Liver (tissue), 9 donors: ENCODE results near the gene FGD2. TPM values are rescaled to one million over a fixed set of nuclear protein-coding genes. Genes with fewer than 3 reads are reported as not detected.

ENCODE experiments used
- DNase-seq: peaks from one replicate; pipeline ENCODE4 v3.0.0-alpha.2; 2017; ENCODE audit warnings: low spot score
- H3K27ac ChIP-seq, 2 donors: one replicate each; pipeline ENCODE4 v1.7.0; 2013; ENCODE audit warnings: inconsistent platforms in 2 of 2, low read length in 2 of 2, control low read depth in 1 of 2, low read depth in 1 of 2, mild to moderate bottlenecking in 1 of 2
- H3K27me3 ChIP-seq, 4 donors: one replicate each; pipeline versions ENCODE4 v1.6.1 to v1.7.0; 2013; ENCODE audit warnings: low read length in 3 of 4, inconsistent platforms in 1 of 4, mild to moderate bottlenecking in 1 of 4, moderate library complexity in 1 of 4; ENCODE audit not compliant: control insufficient read depth in 4 of 4, insufficient read depth in 4 of 4
- H3K36me3 ChIP-seq, 4 donors: one replicate each; pipeline versions ENCODE4 v1.6.1 to v1.7.0; 2013; ENCODE audit warnings: low read length in 3 of 4, mild to moderate bottlenecking in 3 of 4, low read depth in 1 of 4, moderate library complexity in 1 of 4; ENCODE audit not compliant: control insufficient read depth in 4 of 4, insufficient read depth in 3 of 4
- H3K4me1 ChIP-seq, 4 donors: one replicate each; pipeline versions ENCODE4 v1.6.1 to v1.7.0; 2013; ENCODE audit warnings: low read length in 3 of 4, mild to moderate bottlenecking in 3 of 4, moderate library complexity in 1 of 4; ENCODE audit not compliant: control insufficient read depth in 4 of 4, insufficient read depth in 4 of 4
- H3K4me3 ChIP-seq, 3 donors: one replicate each; pipeline versions ENCODE4 v1.6.1 to v1.7.0; 2013; ENCODE audit warnings: low read length in 3 of 3, control low read depth in 1 of 3, low read depth in 1 of 3, mild to moderate bottlenecking in 1 of 3
- H3K9ac ChIP-seq, 2 donors: one replicate each; pipeline ENCODE4 v1.7.0; 2013; ENCODE audit warnings: low read length in 2 of 2, mild to moderate bottlenecking in 2 of 2, moderate library complexity in 2 of 2, control low read depth in 1 of 2, low read depth in 1 of 2
- H3K9me3 ChIP-seq, 4 donors: one replicate each; pipeline versions ENCODE4 v1.6.1 to v1.7.0; 2013; ENCODE audit warnings: low read length in 3 of 4; ENCODE audit not compliant: control insufficient read depth in 4 of 4
- EGR1 ChIP-seq, 2 donors: IDR thresholded peaks; 2 replicates each; pipeline ENCODE4 v1.6.1; 2016 to 2018; ENCODE audit warnings: antibody characterized with exemption in 2 of 2, low read depth in 2 of 2
- FOXA1 ChIP-seq: IDR thresholded peaks from 2 replicates; pipeline ENCODE4 v1.6.1; 2016; ENCODE audit warnings: antibody characterized with exemption
- GABPA ChIP-seq, 2 donors: IDR thresholded peaks in 1 of 2; conservative IDR thresholded peaks in 1 of 2; 2 replicates each; pipeline ENCODE4 v1.6.1; 2016; ENCODE audit warnings: antibody characterized with exemption in 2 of 2, mild to moderate bottlenecking in 1 of 2, moderate library complexity in 1 of 2
- HNF4A ChIP-seq, 2 donors: conservative IDR thresholded peaks; 2 replicates each; pipeline ENCODE4 v1.6.1; 2016; ENCODE audit warnings: antibody characterized with exemption in 2 of 2, mild to moderate bottlenecking in 2 of 2
- JUND ChIP-seq, 2 donors: IDR thresholded peaks; 2 replicates each; pipeline ENCODE4 v1.6.1; 2016; ENCODE audit warnings: antibody characterized with exemption in 2 of 2
- NR2F2 ChIP-seq: IDR thresholded peaks from 2 replicates; pipeline ENCODE4 v1.6.1; 2016; ENCODE audit warnings: antibody characterized with exemption
- RAD21 ChIP-seq, 2 donors: IDR thresholded peaks; 2 replicates each; pipeline ENCODE4 v1.6.1; 2016; ENCODE audit warnings: antibody characterized with exemption in 2 of 2, mild to moderate bottlenecking in 2 of 2
- SP1 ChIP-seq: IDR thresholded peaks from 2 replicates; pipeline ENCODE4 v1.6.1; 2018; ENCODE audit warnings: antibody characterized with exemption, mild to moderate bottlenecking
- TAF1 ChIP-seq: conservative IDR thresholded peaks from 2 replicates; pipeline ENCODE4 v1.6.1; 2016; ENCODE audit warnings: antibody characterized with exemption, mild to moderate bottlenecking
- YY1 ChIP-seq: IDR thresholded peaks from 2 replicates; pipeline ENCODE4 v1.6.1; 2016; ENCODE audit warnings: antibody characterized with exemption, mild to moderate bottlenecking
- WGBS: extraction: QIAGEN DNeasy Blood & Tissue Kit; methylation state at CpG from one replicate; pipeline ENCODE4 v1.1.7; 2013; 5-methylcytosine and 5-hydroxymethylcytosine counted together
- polyA plus RNA-seq, 2 donors: library from polyadenylated mRNA; stranded (reverse) in 1 of 2; unstranded in 1 of 2; fragments of 200-250 nt in 1 of 2; fragments of >200 nt in 1 of 2; fragmentation: Nextera tagmentation in 1 of 2; extraction: Ambion mirVana in 1 of 2; gene quantifications; one replicate each; pipeline versions ENCODE4 v1.2.1 to v1.2.3, GENCODE V29; 2013 to 2015
- total RNA-seq, 2 donors: library from RNA; depleted of rRNA; stranded (reverse); fragments of >200 nt; gene quantifications; one replicate each; pipeline ENCODE4 v1.2.3, GENCODE V29; 2014
- TF ChIP-seq, protein P1 (sequence below): IDR thresholded peaks from 2 replicates; pipeline ENCODE4 v1.6.1; 2016; ENCODE audit warnings: antibody characterized with exemption
- TF ChIP-seq, protein P2 (sequence below): IDR thresholded peaks from 2 replicates; pipeline ENCODE4 v1.6.1; 2016; ENCODE audit warnings: antibody characterized with exemption
- TF ChIP-seq, protein P3 (sequence below): fragments of 150-350 bp; IDR thresholded peaks from 2 replicates; pipeline ENCODE4 v1.5.1; 2017; ENCODE audit warnings: improper control_type of control experiment, low read depth, low read length; ENCODE audit not compliant: missing input control
- TF ChIP-seq, protein P4 (sequence below): IDR thresholded peaks from 2 replicates; pipeline ENCODE4 v1.6.1; 2016; ENCODE audit warnings: antibody characterized with exemption
- TF ChIP-seq, protein P5 (sequence below): IDR thresholded peaks from 2 replicates; pipeline ENCODE4 v1.6.1; 2016; ENCODE audit warnings: antibody characterized with exemption, mild to moderate bottlenecking
- donor health status: healthy.
- donor health status: healthy.
- donor health status: healthy.
- donor health status: healthy.
- donor health status: healthy.

Gene FGD2
- total and polyA plus RNA-seq, 4 donors, result 4.6 to 24.4 (median 9.1) TPM

DNA sequence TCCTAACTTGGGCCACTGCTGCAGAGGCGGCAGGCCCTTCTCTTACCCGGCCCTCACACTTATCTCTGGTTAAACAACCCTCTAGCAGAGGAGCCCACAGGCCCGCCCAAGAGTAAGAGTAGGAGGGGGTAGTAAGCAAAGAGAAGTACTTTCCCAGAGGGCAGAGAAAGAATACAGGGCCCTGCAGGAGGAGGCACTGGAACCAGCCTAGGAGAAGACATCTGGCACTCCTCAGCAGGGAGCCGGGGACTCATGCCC lies 29.5 kb upstream of the FGD2 start:
- peaks cover 29 to 77% (median 64%) of the 10 kb centered on the region in 4 donors for H3K36me3 ChIP-seq

DNA sequence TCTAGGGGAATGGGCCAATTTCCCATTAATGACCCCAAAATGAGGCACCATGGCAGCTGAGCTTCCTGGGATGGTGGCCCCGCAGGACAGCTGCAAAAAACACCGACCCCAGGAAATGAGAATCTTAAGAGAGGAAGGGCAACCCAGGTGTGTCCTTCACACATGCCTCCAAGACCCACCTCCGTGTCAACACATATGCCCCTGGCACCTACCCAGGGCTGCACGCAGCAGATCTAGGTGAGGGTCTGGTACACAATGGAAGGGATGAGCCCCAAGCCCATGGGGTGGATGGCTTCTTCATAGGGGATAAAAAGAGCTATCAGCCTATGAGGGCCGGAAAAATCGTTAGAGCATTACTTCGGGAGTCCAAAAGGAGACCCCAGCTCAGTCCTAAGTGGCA lies 28.9 kb upstream of the FGD2 start:
- peaks cover 0 to 5% (median 0%) of the 10 kb centered on the region in 4 donors for H3K4me1 ChIP-seq
- no peak overlapping the region for H3K4me3 ChIP-seq
- H3K9me3 ChIP-seq, result no peaks in the 10 kb centered on the region
- no peak for DNase-seq
- H3K9ac ChIP-seq, result no peak overlapping the region
- WGBS, result 95% methylated on average over 7 of the region's 7 CpGs
- peaks cover 28 to 71% (median 59%) of the 10 kb centered on the region in 4 donors for H3K36me3 ChIP-seq
- no peak overlapping the region for H3K27ac ChIP-seq
- no peaks in the 10 kb centered on the region for H3K27me3 ChIP-seq
- TF ChIP-seq, protein P1, sequence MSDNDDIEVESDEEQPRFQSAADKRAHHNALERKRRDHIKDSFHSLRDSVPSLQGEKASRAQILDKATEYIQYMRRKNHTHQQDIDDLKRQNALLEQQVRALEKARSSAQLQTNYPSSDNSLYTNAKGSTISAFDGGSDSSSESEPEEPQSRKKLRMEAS, result no peak
- no peak for TF ChIP-seq SP1
- no peak for TF ChIP-seq RAD21 (IDR thresholded peaks at IDR 0.05)
- TF ChIP-seq, protein P2, sequence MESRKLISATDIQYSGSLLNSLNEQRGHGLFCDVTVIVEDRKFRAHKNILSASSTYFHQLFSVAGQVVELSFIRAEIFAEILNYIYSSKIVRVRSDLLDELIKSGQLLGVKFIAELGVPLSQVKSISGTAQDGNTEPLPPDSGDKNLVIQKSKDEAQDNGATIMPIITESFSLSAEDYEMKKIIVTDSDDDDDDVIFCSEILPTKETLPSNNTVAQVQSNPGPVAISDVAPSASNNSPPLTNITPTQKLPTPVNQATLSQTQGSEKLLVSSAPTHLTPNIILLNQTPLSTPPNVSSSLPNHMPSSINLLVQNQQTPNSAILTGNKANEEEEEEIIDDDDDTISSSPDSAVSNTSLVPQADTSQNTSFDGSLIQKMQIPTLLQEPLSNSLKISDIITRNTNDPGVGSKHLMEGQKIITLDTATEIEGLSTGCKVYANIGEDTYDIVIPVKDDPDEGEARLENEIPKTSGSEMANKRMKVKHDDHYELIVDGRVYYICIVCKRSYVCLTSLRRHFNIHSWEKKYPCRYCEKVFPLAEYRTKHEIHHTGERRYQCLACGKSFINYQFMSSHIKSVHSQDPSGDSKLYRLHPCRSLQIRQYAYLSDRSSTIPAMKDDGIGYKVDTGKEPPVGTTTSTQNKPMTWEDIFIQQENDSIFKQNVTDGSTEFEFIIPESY, result no peak
- TF ChIP-seq, protein P3, sequence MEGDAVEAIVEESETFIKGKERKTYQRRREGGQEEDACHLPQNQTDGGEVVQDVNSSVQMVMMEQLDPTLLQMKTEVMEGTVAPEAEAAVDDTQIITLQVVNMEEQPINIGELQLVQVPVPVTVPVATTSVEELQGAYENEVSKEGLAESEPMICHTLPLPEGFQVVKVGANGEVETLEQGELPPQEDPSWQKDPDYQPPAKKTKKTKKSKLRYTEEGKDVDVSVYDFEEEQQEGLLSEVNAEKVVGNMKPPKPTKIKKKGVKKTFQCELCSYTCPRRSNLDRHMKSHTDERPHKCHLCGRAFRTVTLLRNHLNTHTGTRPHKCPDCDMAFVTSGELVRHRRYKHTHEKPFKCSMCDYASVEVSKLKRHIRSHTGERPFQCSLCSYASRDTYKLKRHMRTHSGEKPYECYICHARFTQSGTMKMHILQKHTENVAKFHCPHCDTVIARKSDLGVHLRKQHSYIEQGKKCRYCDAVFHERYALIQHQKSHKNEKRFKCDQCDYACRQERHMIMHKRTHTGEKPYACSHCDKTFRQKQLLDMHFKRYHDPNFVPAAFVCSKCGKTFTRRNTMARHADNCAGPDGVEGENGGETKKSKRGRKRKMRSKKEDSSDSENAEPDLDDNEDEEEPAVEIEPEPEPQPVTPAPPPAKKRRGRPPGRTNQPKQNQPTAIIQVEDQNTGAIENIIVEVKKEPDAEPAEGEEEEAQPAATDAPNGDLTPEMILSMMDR, result no peak
- no peak for TF ChIP-seq TAF1

More for the DNA sequence above, 29.5 kb upstream of the FGD2 start:
- Histone ChIP-seq H3K4me1 (peaks cover 0 to 5% (median 0%) of the 10 kb centered on the region in 4 donors), H3K4me3 (no peak overlapping the region), H3K27ac (no peak overlapping the region), H3K27me3 (no peaks in the 10 kb centered on the region), H3K9ac (no peak overlapping the region), H3K9me3 (no peaks in the 10 kb centered on the region)
- 93% methylated on average over 4 of the region's 4 CpGs for WGBS
- DNase-seq, result peak; percentile 65
- TF ChIP-seq, protein P2, result no peak
- no peak for TF ChIP-seq SP1
- TF ChIP-seq, protein P4, sequence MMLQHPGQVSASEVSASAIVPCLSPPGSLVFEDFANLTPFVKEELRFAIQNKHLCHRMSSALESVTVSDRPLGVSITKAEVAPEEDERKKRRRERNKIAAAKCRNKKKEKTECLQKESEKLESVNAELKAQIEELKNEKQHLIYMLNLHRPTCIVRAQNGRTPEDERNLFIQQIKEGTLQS, result no peak
- TF ChIP-seq TAF1, result no peak
- TF ChIP-seq, protein P5, sequence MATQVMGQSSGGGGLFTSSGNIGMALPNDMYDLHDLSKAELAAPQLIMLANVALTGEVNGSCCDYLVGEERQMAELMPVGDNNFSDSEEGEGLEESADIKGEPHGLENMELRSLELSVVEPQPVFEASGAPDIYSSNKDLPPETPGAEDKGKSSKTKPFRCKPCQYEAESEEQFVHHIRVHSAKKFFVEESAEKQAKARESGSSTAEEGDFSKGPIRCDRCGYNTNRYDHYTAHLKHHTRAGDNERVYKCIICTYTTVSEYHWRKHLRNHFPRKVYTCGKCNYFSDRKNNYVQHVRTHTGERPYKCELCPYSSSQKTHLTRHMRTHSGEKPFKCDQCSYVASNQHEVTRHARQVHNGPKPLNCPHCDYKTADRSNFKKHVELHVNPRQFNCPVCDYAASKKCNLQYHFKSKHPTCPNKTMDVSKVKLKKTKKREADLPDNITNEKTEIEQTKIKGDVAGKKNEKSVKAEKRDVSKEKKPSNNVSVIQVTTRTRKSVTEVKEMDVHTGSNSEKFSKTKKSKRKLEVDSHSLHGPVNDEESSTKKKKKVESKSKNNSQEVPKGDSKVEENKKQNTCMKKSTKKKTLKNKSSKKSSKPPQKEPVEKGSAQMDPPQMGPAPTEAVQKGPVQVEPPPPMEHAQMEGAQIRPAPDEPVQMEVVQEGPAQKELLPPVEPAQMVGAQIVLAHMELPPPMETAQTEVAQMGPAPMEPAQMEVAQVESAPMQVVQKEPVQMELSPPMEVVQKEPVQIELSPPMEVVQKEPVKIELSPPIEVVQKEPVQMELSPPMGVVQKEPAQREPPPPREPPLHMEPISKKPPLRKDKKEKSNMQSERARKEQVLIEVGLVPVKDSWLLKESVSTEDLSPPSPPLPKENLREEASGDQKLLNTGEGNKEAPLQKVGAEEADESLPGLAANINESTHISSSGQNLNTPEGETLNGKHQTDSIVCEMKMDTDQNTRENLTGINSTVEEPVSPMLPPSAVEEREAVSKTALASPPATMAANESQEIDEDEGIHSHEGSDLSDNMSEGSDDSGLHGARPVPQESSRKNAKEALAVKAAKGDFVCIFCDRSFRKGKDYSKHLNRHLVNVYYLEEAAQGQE, result no peak
- TF ChIP-seq GABPA (IDR thresholded peaks at IDR 0.05 in 1 of 2, conservative IDR thresholded peaks at IDR 0.05 in 1 of 2), result no peak
- no peak for TF ChIP-seq YY1
- no peak for TF ChIP-seq HNF4A (conservative IDR thresholded peaks at IDR 0.05)
- TF ChIP-seq FOXA1, result no peak
- no peak for TF ChIP-seq EGR1 (IDR thresholded peaks at IDR 0.05; ENCODE audit: low read depth in 2 of 2)
- TF ChIP-seq, protein P1, result no peak
- TF ChIP-seq, protein P3, result no peak
- TF ChIP-seq NR2F2, result no peak
- TF ChIP-seq JUND (IDR thresholded peaks at IDR 0.05), result no peak
